NCI-H1105 (cell line): ENCODE data around the gene AMIGO3.
"Not testable (repeated sequence)": the region's sequence is repeated elsewhere in the genome, so short reads cannot be mapped to it uniquely, and the experiment has no call there.

Experiments
- DNase-seq: peaks from one replicate; lab custom pipeline; 2025; lab: John Stamatoyannopoulos, UW

The AMIGO3 gene

DNA sequence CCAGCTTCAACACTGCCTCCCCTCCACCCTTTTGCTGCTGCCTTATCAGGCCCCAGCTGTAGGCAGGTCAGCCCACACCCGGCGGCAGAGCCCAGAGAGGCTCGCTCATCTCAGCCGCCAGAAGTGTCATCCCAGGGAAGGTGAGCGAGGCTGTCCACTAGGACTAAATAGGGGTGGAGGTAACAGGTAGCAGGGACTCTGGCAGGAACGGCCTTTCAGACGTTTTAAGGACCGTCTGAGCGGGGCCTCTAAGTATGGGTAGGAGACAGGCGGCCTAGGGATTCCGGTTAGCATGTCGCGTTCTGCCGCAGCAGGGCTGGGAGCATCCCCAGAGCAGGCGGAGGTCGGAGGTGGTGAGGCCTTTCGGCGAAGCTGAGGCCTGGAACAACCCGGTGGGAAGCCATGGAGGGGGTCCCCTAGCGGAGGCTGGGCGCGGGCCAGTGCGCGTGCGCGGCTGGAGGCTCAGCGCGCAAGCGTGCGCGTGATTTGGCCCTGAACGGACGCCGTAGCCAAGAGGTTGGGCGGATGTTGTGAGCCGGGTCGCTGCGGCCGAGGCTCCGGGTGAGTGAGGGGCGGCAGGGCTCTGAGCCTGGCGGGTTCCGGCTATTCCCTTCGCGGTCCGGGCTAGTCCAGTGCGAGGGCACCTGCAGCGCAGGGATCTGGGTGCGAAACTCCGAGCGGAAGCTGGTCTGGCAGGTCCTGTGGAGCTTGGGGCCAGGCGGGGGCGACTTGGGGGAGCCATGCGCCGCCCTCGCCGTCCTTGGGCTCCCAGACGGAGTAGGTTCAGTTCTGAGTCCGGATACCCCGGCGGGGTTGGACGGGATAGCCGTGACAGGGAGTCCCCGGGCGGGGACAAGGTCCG, 30.2 kb downstream of the AMIGO3 start, which contains the start of the genes MST1 and RNF123:
MST1 (minus strand) TSS at position 429 of the 862 bp plus-strand sequence. CDS start 783 bp downstream, outside the sequence.
RNF123 (plus strand) TSS at position 512 of the 862 bp plus-strand sequence. CDS start 1,609 bp downstream, outside the sequence.
- no peak for DNase-seq

GRCh38 chr3:49688338-49689045, 31.0 kb downstream of the AMIGO3 start:
- not testable (repeated sequence) for DNase-seq

- DNase-seq, result not testable (repeated sequence)
Observed at GRCh38 chr3:49687424-49687795, 32.1 kb downstream of the AMIGO3 start.

GRCh38 chr3:49686769-49687423, 32.6 kb downstream of the AMIGO3 start:
- not testable (repeated sequence) for DNase-seq

DNA sequence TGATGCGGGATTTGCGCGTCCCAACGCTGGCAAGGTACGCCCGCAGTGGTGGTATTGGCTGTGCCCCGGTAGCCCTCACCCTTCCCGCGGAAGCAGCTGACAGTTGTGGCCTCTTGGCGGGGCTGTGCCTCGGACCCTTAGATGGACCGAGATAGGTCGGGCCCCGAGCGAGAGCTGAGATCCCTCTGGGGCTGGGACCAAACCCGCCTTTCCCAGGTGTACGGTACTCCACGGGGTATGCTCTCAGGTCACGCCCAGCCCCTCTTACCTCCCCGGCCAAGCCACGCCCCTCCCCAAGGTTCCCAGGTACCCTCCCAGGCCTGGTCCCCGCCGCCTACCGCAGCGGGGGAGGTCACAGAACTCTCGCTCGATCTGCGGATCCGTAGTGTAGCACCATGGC, 33.1 kb downstream of the AMIGO3 start:
- not testable (repeated sequence) for DNase-seq

- DNase-seq, result not testable (repeated sequence)
Observed at GRCh38 chr3:49685846-49686245, 33.6 kb downstream of the AMIGO3 start.

- DNase-seq, result not testable (repeated sequence)
Observed at GRCh38 chr3:49685103-49685502, 34.4 kb downstream of the AMIGO3 start.

DNA sequence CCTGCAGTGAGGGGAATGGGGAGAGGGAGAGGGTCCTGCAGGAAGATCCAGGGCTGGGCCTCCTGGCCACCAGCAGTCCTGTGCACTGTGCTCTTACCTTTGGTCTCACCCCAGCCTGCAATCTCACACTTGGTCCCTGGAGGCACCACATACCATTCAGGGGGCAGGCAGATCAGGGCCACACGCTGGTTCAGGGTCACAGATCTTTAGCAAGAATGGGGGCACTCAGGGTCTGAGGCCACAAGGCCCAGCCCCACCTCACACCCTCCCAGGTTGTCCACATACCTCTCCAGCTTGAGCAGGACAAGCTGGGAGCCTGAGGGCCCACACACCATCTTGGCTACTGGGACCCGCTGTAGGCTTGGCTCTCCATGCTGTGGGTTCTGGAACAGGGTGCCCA, 35.0 kb downstream of the AMIGO3 start:
- DNase-seq, result not testable (repeated sequence)

DNA sequence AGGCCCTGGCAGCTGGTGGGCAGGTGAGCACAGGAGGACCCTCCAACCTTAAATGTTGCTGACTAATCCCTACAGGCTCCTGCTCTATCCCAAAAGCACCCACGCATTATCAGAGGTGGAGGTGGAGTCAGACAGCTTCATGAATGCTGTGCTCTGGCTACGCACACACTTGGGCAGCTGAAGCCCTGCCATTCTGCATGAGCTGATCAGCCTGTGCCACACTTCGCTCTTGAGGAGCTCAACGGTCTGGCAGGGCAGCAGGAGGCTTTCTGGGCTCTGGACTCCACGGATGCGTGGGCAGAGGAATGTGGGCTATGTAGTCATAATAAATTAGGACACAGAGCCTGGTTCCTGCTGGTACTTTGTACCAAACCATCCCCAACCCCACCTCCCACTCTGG, 36.3 kb downstream of the AMIGO3 start:
- DNase-seq, result no peak

GRCh38 chr3:49681543-49681942, 37.9 kb downstream of the AMIGO3 start:
- DNase-seq, result no peak

DNA sequence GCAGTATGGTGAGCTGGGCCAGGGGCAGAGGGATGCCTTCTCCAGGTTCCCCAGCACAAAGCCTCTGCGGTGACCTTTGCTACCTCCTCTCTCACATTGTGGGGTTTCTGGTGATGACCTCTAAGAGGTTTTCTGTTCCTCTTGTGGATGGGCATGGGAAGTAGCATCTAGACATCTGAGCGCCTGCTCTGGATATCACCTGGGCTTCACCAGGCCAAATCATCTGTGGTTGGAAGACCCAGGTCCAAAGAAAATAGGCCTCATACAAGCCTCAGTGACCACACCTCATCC, 38.3 kb downstream of the AMIGO3 start:
- no peak for DNase-seq

GRCh38 chr3:49680493-49681231, 38.8 kb downstream of the AMIGO3 start:
- DNase-seq, result no peak

DNA sequence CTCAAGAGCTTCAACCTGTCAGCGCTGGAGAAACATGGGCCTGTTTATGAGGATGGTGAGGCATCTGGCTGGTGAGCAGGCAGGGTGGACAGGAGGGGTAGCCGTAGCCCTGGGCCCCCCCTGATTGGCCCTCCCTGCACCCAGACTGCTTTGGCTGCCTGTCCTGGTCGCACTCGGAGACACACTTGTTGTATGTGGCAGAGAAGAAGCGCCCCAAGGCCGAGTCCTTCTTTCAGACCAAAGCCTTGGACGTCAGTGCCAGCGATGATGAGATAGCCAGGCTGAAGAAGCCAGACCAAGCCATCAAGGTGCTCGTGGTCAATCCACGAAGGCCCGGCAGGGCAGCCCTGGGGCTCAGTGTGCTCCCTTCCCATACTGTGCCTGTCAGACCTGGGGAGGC, 43.6 kb downstream of the AMIGO3 start:
- no peak for DNase-seq

GRCh38 chr3:49674497-49674983, 44.9 kb downstream of the AMIGO3 start:
- DNase-seq, result no peak

GRCh38 chr3:49673715-49674496, 45.6 kb downstream of the AMIGO3 start, which contains the start of gene APEH:
APEH (plus strand) TSS chr3:49674351; CDS start chr3:49674402, 51 bp downstream.
- no peak for DNase-seq

GRCh38 chr3:49673121-49673714, 46.3 kb downstream of the AMIGO3 start:
- DNase-seq, result no peak

DNA sequence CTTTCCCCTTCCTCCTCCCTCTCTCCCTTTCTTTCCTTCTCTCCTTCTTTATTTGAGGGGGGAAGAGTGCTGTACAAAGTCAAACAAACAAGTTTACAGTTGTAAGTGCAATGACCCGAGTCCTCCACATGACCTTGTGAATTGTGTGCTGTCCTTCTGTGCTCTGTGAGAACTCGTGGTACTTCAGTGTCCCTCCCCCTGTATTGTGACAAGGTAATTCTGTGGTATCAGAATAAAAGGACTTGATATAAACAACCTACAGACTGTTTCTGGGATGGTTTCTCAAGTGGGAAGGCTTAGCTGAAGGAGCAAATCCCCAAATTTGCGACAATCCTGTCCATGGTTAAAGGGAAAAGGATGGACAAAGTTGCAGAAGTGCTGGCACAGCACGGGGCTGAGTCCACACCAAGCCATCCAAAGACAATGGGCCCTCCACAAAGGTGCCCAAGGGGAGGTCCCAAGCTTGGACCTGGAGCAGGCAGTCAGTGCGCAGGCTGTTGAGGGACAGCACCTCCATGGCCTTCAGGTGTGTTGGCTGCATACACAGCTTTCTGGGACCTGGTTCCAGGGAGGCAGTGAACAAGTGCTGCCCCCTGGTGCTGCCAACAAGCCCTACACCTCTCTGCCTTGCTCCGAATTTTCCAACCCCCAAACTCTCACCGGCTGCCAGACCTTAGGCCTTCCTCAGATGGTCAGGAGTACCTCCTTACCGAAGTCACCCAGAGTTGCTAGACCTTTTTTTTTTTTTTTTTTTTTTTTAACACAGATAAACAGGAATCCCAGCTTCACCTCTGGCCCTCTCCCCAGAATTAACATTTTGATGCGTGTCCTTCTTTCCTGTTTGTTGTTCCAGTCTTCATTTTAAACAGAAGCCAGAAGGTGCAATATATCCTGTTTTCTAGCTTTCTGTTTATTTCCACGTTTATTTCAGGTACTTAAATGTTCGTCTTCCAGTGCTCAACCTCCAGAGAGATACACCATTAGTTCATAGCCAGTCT, 47.9 kb downstream of the AMIGO3 start:
- DNase-seq, result no peak

GRCh38 chr3:49670940-49671290, 48.6 kb downstream of the AMIGO3 start:
- DNase-seq, result no peak

- no peak for DNase-seq
Observed at GRCh38 chr3:49669352-49669751, 50.1 kb downstream of the AMIGO3 start.
